ENCODE results near the gene ALPK3. TPM values are rescaled to one million over a fixed set of nuclear protein-coding genes. Genes with fewer than 3 reads are reported as not detected.
"Not testable (repeated sequence)": the region's sequence is repeated elsewhere in the genome, so short reads cannot be mapped to it uniquely, and the experiment has no call there.

The ALPK3 gene
- total and polyA plus RNA-seq, 2 donors from 2014 or later = 3.1 to 20.2 TPM

- intact Hi-C loops (cut with DNase I) = no loop called here
- TF ChIP-seq, protein P1, sequence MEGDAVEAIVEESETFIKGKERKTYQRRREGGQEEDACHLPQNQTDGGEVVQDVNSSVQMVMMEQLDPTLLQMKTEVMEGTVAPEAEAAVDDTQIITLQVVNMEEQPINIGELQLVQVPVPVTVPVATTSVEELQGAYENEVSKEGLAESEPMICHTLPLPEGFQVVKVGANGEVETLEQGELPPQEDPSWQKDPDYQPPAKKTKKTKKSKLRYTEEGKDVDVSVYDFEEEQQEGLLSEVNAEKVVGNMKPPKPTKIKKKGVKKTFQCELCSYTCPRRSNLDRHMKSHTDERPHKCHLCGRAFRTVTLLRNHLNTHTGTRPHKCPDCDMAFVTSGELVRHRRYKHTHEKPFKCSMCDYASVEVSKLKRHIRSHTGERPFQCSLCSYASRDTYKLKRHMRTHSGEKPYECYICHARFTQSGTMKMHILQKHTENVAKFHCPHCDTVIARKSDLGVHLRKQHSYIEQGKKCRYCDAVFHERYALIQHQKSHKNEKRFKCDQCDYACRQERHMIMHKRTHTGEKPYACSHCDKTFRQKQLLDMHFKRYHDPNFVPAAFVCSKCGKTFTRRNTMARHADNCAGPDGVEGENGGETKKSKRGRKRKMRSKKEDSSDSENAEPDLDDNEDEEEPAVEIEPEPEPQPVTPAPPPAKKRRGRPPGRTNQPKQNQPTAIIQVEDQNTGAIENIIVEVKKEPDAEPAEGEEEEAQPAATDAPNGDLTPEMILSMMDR (IDR thresholded peaks at IDR 0.05; ENCODE audit: borderline replicate concordance, extremely low read depth, insufficient read depth) = no peak
- Histone ChIP-seq H3K4me3 (ENCODE audit: low read length in 3 of 3) (no peak overlapping the region), H3K36me3 (ENCODE audit: control insufficient read depth in 2 of 3, insufficient read depth in 3 of 3, low read length in 3 of 3) (no peaks in the 10 kb centered on the region), H3K27me3 (ENCODE audit: control insufficient read depth, insufficient read depth, low read length) (no peaks in the 10 kb centered on the region), H3K27ac (ENCODE audit: low read depth in 2 of 2, low read length in 2 of 2) (no peak overlapping the region), H3K9me3 (ENCODE audit: control insufficient read depth in 2 of 3, insufficient read depth in 1 of 3, low read length in 3 of 3) (no peaks in the 10 kb centered on the region), H3K4me1 (ENCODE audit: control insufficient read depth in 2 of 3, insufficient read depth in 2 of 3, low read depth in 1 of 3, low read length in 3 of 3) (peaks cover 0 to 2% (median 0%) of the 10 kb centered on the region in 3 donors), H3K9ac (ENCODE audit: low read length in 3 of 3) (no peak overlapping the region)
- DNase-seq = no peak
- no peak for FAIRE-seq
Measured at GRCh38 chr15:84874981-84875699, 58.0 kb downstream of the ALPK3 start.

DNA sequence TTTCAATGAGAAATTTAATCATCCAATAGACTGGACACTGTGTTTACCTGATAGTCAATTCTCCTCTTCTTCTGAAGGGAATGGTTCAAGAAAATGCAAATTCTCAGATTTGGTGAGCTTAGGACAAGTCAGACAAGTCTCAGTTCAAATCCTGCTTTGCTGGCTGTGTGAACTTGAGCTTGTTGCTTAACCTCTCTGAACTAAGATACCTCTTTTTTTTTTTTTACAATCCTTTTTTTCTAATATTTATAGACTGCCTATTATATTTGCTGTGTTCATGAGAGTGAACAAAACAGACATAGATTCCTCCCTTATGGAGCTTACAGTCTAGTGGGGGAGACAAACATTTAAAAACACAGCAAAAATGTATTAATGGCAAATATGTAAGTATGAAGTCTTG lies 59.1 kb downstream of the ALPK3 start:
- Histone ChIP-seq H3K27ac (ENCODE audit: low read depth in 2 of 2, low read length in 2 of 2) (no peak overlapping the region), H3K4me1 (ENCODE audit: control insufficient read depth in 2 of 3, insufficient read depth in 2 of 3, low read depth in 1 of 3, low read length in 3 of 3) (peaks cover 0 to 2% (median 0%) of the 10 kb centered on the region in 3 donors), H3K9me3 (ENCODE audit: control insufficient read depth in 2 of 3, insufficient read depth in 1 of 3, low read length in 3 of 3) (no peaks in the 10 kb centered on the region), H3K27me3 (ENCODE audit: control insufficient read depth, insufficient read depth, low read length) (no peaks in the 10 kb centered on the region), H3K36me3 (ENCODE audit: control insufficient read depth in 2 of 3, insufficient read depth in 3 of 3, low read length in 3 of 3) (no peaks in the 10 kb centered on the region), H3K9ac (ENCODE audit: low read length in 3 of 3) (no peak overlapping the region), H3K4me3 (ENCODE audit: low read length in 3 of 3) (no peak overlapping the region)
- intact Hi-C loops (cut with DNase I) = no loop called here
- TF ChIP-seq, protein P1 (IDR thresholded peaks at IDR 0.05; ENCODE audit: borderline replicate concordance, extremely low read depth, insufficient read depth) = no peak
- FAIRE-seq (no peak), DNase-seq (no peak)

DNA sequence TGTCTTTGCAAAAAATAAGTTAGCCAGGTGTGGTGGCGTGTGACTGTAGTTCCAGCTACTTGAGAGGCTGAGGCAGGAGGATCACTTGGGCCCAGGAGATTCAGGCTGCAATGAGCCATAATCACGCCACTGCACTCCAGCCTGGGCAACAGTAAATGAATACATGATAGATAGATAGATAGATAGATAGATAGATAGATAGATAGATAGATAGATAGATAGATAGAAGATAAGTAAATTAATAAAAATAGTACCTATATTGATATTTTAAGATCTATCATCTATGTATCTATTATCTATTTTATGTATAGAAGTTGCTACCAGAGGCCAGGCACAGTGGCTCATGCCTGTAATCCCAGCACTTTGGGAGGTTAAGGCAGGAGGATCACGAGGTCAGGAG lies 60.5 kb downstream of the ALPK3 start:
- DNase-seq; H3K9ac ChIP-seq (ENCODE audit: low read length in 3 of 3); intact Hi-C loops (cut with DNase I); FAIRE-seq; H3K9me3 ChIP-seq (ENCODE audit: control insufficient read depth in 2 of 3, insufficient read depth in 1 of 3, low read length in 3 of 3); H3K27me3 ChIP-seq (ENCODE audit: control insufficient read depth, insufficient read depth, low read length); H3K4me1 ChIP-seq (ENCODE audit: control insufficient read depth in 2 of 3, insufficient read depth in 2 of 3, low read depth in 1 of 3, low read length in 3 of 3); H3K36me3 ChIP-seq (ENCODE audit: control insufficient read depth in 2 of 3, insufficient read depth in 3 of 3, low read length in 3 of 3); H3K4me3 ChIP-seq (ENCODE audit: low read length in 3 of 3); H3K27ac ChIP-seq (ENCODE audit: low read depth in 2 of 2, low read length in 2 of 2): not testable (repeated sequence)

GRCh38 chr15:84878504-84878903 lies 61.3 kb downstream of the ALPK3 start:
- Histone ChIP-seq H3K4me1 (ENCODE audit: control insufficient read depth in 2 of 3, insufficient read depth in 2 of 3, low read depth in 1 of 3, low read length in 3 of 3) (peaks cover 0 to 4% (median 2%) of the 10 kb centered on the region in 3 donors), H3K4me3 (ENCODE audit: low read length in 3 of 3) (no peak overlapping the region), H3K9ac (ENCODE audit: low read length in 3 of 3) (no peak overlapping the region), H3K9me3 (ENCODE audit: control insufficient read depth in 2 of 3, insufficient read depth in 1 of 3, low read length in 3 of 3) (no peaks in the 10 kb centered on the region), H3K27ac (ENCODE audit: low read depth in 2 of 2, low read length in 2 of 2) (no peak overlapping the region), H3K27me3 (ENCODE audit: control insufficient read depth, insufficient read depth, low read length) (no peaks in the 10 kb centered on the region), H3K36me3 (ENCODE audit: control insufficient read depth in 2 of 3, insufficient read depth in 3 of 3, low read length in 3 of 3) (no peaks in the 10 kb centered on the region)
- peak in 3 of 5 donors; percentile 44 to 69 (median 48) for DNase-seq
- TF ChIP-seq, protein P1 (IDR thresholded peaks at IDR 0.05; ENCODE audit: borderline replicate concordance, extremely low read depth, insufficient read depth) = peak; percentile 66
- FAIRE-seq = no peak
- intact Hi-C loops (cut with DNase I) = no loop called here
